Measurements from ENCODE around the gene RDH11. TPM values are rescaled to one million over a fixed set of nuclear protein-coding genes. Genes with fewer than 3 reads are reported as not detected.

The RDH11 gene
- total RNA-seq, 2 donors from 2014 or later: 134 to 2,107 TPM

- H3K27ac ChIP-seq: no peak overlapping the region
- intact Hi-C loops (cut with DNase I): no loop called here
These were observed 40.0 kb upstream of the RDH11 start for GRCh38 chr14:67735336-67736147.

GRCh38 chr14:67734675-67735074 lies 39.1 kb upstream of the RDH11 start:
- intact Hi-C loops (cut with DNase I): no loop called here
- WGBS: 67% methylated on average over 3 of the region's 3 CpGs
- Histone ChIP-seq H3K9me3 (no peaks in the 10 kb centered on the region), H3K36me3 (no peaks in the 10 kb centered on the region), H3K27ac (no peak overlapping the region), H3K4me3 (no peak overlapping the region), H3K27me3 (replicated peaks; ENCODE audit: insufficient read depth) (no peaks in the 10 kb centered on the region), H3K4me1 (replicated peaks) (no peaks in the 10 kb centered on the region)
- DNase-seq (ENCODE audit: low spot score): no peak
- TF ChIP-seq POLR2A (IDR thresholded peaks at IDR 0.05) (no peak), POLR2AphosphoS5 (IDR thresholded peaks at IDR 0.05) (no peak)
- TF ChIP-seq, protein P1, sequence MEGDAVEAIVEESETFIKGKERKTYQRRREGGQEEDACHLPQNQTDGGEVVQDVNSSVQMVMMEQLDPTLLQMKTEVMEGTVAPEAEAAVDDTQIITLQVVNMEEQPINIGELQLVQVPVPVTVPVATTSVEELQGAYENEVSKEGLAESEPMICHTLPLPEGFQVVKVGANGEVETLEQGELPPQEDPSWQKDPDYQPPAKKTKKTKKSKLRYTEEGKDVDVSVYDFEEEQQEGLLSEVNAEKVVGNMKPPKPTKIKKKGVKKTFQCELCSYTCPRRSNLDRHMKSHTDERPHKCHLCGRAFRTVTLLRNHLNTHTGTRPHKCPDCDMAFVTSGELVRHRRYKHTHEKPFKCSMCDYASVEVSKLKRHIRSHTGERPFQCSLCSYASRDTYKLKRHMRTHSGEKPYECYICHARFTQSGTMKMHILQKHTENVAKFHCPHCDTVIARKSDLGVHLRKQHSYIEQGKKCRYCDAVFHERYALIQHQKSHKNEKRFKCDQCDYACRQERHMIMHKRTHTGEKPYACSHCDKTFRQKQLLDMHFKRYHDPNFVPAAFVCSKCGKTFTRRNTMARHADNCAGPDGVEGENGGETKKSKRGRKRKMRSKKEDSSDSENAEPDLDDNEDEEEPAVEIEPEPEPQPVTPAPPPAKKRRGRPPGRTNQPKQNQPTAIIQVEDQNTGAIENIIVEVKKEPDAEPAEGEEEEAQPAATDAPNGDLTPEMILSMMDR (IDR thresholded peaks at IDR 0.05): no peak

More at GRCh38 chr14:67735336-67736147, 40.0 kb upstream of the RDH11 start:
- no peaks in the 10 kb centered on the region for H3K27me3 ChIP-seq (replicated peaks; ENCODE audit: insufficient read depth)
- no peaks in the 10 kb centered on the region for H3K36me3 ChIP-seq
- WGBS: 91% methylated on average over 10 of the region's 10 CpGs
- H3K9me3 ChIP-seq: no peaks in the 10 kb centered on the region
- no peak overlapping the region for H3K4me3 ChIP-seq
- H3K4me1 ChIP-seq (replicated peaks): no peaks in the 10 kb centered on the region
- TF ChIP-seq POLR2A (IDR thresholded peaks at IDR 0.05): no peak
- no peak for TF ChIP-seq POLR2AphosphoS5 (IDR thresholded peaks at IDR 0.05)
- DNase-seq (ENCODE audit: low spot score): no peak

GRCh38 chr14:67733616-67734015 lies 38.1 kb upstream of the RDH11 start:
- no peak for TF ChIP-seq POLR2AphosphoS5 (IDR thresholded peaks at IDR 0.05)
- TF ChIP-seq POLR2A (IDR thresholded peaks at IDR 0.05): no peak
- TF ChIP-seq, protein P1 (IDR thresholded peaks at IDR 0.05): no peak
- H3K36me3 ChIP-seq: no peaks in the 10 kb centered on the region
- H3K4me1 ChIP-seq (replicated peaks): no peaks in the 10 kb centered on the region
- intact Hi-C loops (cut with DNase I): no loop called here
- WGBS: 85% methylated on average over 4 of the region's 4 CpGs
- no peaks in the 10 kb centered on the region for H3K9me3 ChIP-seq
- H3K27ac ChIP-seq: no peak overlapping the region
- no peak overlapping the region for H3K4me3 ChIP-seq
- H3K27me3 ChIP-seq (replicated peaks; ENCODE audit: insufficient read depth): no peaks in the 10 kb centered on the region
- no peak for DNase-seq (ENCODE audit: low spot score)

DNA sequence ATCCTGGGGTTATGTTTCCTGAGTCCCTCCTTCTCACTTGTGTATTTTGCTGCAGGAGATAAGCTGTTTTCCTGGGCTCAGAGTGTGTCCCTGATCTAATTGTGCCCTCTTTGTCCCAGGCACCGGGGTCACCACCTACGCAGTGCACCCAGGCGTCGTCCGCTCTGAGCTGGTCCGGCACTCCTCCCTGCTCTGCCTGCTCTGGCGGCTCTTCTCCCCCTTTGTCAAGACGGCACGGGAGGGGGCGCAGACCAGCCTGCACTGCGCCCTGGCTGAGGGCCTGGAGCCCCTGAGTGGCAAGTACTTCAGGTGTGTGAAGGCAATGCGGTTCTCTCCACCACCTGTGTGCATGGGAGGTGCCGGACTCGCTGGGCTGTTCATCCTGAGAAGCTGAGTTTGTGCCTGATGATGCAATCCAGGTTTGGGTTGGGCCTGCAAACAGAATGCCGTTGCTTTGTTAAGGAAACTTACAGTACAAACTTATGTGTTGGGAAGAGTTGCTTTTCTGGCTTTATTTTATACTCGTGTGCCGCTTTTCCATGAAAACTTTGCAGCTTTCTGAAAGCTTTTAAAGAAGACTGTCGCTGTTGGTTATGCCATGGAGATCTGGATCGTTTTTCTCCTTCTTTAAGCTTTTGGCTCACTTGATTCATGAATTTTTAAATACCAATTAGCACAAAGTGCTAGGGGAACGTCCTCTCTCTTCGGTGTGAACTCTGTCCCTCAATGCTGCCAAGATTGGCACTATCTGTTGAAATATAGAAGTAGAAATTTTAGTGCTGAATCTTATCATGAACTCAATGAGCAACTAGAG lies 33.7 kb upstream of the RDH11 start:
- H3K27ac ChIP-seq: no peak overlapping the region

DNA sequence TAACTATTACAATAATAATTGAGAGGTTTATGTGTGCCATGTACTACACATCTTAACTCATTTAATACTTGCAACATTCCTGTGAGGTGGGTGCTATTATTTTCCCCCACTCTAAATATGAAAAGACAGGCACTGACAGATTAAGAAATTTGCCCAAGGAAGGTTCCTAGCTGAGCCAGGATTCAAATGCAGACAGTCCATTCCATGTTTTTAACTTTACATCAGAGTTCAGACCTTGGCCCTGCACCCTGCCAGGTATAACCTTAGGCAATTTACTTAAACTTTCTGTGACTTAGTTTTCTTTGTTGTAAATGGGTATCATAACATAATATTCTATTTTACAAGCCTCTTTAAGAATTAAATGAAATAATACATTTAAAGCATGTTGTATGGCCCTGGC lies 32.7 kb upstream of the RDH11 start:
- Histone ChIP-seq H3K9me3 (no peaks in the 10 kb centered on the region), H3K27me3 (replicated peaks; ENCODE audit: insufficient read depth) (no peaks in the 10 kb centered on the region), H3K27ac (no peak overlapping the region), H3K4me1 (replicated peaks) (no peaks in the 10 kb centered on the region), H3K4me3 (no peak overlapping the region), H3K36me3 (no peaks in the 10 kb centered on the region)
- no peak for TF ChIP-seq POLR2AphosphoS5 (IDR thresholded peaks at IDR 0.05)
- TF ChIP-seq, protein P1 (IDR thresholded peaks at IDR 0.05): no peak
- no peak for TF ChIP-seq POLR2A (IDR thresholded peaks at IDR 0.05)
- intact Hi-C loops (cut with DNase I): no loop called here
- DNase-seq (ENCODE audit: low spot score): no peak

More for the DNA sequence above, 33.7 kb upstream of the RDH11 start:
- Histone ChIP-seq H3K9me3 (no peaks in the 10 kb centered on the region), H3K36me3 (no peaks in the 10 kb centered on the region), H3K4me1 (replicated peaks) (no peaks in the 10 kb centered on the region), H3K27me3 (replicated peaks; ENCODE audit: insufficient read depth) (no peaks in the 10 kb centered on the region), H3K4me3 (no peak overlapping the region)
- intact Hi-C loops (cut with DNase I): no loop called here
- DNase-seq (ENCODE audit: low spot score): peak; percentile 23
- no peak for TF ChIP-seq POLR2A (IDR thresholded peaks at IDR 0.05)
- TF ChIP-seq, protein P1 (IDR thresholded peaks at IDR 0.05): no peak
- TF ChIP-seq POLR2AphosphoS5 (IDR thresholded peaks at IDR 0.05): no peak
- 35% methylated on average over 17 of the region's 21 CpGs for WGBS

Measured in prostate gland (tissue), 2 donors.